T1000 (cell line): ENCODE results near the gene SEC14L3.

Source experiments
- DNase-seq: peaks from one replicate; lab custom pipeline; 2025; ENCODE audit warnings: mixed read lengths; lab: John Stamatoyannopoulos, UW

Gene SEC14L3

DNA sequence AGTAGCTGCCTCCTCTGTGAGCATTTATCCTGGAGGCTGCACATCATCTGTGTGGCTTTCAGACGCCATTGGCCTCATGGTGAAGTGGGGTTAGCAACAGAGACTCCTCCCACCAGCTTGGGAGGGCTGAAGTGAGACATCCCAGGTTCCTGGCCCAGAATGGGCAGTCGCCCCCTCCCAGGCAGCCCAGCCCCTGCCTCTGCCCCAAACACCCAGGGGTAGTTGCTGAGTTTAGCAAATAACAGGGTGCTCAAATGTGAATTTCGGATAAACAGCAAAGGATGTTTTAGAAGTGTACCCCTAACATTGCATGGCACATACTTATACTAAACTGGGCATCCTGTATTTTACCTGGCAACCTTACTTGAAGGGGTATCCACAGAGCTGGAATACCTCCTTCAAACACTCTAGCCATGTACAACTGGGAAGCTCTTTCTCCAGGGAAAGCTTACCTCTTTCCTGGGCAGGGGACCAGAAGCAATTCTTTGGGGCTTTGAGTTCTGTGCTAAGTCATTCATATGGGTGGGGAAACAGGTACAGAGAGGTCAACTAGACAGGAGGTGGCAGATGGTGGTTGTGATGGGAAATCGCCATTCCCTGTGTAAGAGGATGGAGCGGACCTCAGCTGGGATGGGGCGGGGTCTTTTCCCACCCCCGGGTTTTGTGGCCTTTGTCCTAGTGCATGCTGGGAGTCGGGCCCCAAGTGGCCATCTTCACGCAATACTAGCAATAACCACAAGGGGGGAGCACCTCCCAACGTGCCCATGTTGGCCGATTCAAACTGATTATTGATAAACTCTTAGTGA is 27.0 kb downstream of the SEC14L3 start:
- peak; percentile 55 for DNase-seq

DNA sequence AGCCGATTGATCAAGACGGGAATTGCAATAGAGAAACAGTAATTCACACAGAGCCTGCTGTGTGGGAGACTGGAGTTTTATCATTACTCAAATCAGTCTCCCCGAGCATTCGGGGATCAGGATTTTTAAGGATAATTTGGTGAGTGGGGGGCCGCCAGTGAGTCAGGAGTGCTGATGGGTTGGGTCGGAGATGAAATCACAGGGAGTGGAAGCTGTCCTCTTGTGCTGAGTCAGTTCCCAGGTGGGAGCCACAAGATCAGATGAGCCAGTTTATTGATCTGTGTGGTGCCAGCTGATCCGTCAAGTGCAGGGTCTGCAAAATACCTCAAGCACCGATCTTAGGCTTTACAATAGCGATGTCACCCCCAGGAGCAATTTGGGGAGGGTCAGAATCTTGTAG is 30.7 kb downstream of the SEC14L3 start:
- no peak for DNase-seq

DNA sequence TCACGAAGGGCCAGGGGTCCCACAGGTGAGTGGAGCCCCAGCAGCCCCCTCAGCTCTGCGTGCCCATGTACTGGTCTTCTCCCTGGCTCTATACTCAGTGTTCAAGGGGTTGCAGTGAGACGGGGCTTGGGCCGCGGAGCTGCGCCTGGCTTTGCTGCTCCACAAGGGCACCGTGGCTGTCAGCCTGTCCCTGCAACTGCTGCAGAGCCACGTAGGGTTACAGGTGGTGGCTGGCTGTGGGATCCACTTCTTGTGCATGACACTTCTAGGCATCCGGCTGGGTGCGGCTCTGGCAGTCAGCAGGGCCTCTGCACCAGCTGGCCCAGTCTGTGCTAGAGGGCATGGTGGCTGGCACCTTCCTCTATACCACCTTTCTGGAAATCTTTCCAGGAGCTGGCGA is 32.0 kb downstream of the SEC14L3 start:
- DNase-seq, result no peak

DNA sequence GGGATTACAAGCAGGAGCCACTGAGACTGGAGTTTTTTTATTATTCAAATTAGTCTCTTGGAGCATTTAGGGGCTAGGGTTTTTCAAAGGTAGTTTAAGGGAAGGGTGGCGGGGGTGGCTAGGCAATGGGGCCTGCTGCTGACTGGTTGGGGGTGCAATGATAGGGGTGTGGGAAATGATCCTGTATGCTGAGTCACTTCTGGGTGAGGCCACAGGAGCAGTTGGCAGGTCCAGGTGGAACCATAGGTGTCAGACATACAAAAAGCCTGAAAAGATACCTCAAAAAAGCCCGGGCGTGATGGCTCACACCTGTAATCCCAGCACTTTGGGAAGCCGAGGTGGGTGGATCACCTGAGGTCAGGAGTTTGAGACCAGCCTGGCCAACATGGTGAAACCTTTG is 32.6 kb downstream of the SEC14L3 start:
- DNase-seq, result no peak

DNA sequence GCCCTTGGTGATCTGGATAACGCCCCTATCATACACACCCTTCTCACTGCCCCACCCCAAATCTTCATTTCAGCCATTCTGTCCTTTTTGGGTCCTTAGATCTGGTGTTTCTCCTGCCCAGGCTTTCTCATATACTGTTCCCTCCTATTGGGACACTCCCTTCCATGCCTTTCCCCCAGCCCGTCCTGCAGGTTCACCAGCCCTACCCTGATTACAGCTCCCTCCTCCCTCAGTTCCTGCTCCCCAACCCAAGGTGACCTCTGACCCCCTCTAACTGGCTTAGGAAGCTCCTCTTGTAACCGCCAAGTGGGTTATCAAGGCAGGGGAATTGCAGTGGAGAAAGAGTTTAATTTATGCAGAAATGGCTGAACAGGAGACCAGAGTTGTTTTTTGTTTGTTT is 33.3 kb downstream of the SEC14L3 start:
- DNase-seq, result no peak

DNA sequence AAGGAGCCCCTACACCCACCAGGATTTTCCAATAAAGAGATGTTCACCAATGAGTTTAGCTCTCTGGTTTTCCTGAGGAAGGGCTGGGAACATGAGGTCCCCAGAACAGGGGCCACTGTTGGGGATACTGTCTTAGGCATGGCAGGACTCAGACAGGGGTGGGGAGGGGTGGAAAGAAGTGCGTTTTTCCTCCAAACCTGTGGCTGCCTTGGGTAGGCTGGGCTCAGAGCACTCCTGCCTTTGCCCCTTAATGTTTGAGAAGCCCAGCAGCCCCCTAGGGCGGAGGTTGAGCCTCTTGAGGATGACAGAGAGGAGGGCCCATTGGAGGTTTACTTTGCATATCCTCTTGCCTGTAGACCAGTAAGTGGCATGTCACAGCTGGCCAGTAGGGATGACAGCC is 35.6 kb downstream of the SEC14L3 start:
- DNase-seq, result no peak

DNA sequence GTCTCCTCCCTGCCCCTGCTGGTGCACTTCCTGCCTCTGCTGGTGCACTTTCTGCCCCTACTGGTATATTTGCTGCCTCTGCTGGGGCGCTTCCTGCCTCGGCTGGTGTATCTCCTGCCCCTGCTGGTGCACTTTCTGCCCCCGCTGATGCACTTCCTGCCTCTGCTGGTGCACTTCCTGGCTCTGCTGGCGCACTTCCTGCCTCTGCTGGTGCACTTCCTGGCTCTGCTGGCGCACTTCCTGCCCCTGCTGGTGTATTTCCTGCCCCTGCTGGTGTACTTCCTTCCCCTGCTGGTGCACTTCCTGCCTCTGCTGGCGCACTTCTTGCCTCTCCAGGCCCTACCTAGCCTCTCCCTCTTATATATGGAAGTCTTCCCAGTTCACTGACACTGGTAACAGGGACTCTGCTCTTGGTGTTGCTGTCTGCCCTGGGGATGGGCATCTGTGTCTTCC is 36.1 kb downstream of the SEC14L3 start:
- DNase-seq, result no peak

DNA sequence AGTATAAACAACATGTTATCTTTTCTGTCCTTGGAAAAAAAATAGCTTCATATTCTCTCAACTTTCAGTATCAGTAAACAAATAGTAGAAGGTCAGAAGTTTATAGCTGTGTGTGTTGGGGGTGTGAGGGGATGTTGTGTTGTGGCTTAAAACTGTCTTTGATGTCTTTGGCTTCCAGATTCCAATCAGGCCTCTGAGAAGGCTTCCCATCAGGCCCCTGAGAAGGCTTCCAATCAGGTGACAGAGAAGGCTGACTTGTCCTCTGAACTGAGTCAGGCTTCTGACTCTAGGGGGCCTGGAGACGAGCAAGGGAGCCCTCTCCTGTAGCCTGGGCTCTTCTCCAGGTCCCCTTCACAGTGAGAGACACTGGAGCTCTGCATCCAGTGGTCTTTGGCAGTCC is 37.0 kb downstream of the SEC14L3 start:
- no peak for DNase-seq

DNA sequence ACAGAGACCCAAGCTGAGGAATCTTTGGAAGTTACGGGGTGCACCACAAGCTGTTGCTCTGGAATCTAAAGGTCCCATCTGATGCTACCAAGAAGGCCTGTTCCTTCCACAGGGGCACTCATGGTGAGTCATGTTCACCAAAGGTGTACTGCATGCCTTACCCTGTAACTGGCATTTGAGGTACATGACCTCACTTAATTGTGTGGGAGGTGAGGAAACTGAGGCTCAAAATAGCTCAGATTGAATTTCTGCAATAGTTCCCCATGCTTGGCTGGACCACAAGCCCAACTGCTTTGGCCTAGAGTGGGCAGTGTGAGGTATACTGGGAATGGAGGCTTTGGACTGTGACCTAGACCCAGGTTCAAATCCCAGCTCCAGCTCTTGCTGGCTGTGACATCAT is 38.0 kb downstream of the SEC14L3 start:
- DNase-seq, result no peak

DNA sequence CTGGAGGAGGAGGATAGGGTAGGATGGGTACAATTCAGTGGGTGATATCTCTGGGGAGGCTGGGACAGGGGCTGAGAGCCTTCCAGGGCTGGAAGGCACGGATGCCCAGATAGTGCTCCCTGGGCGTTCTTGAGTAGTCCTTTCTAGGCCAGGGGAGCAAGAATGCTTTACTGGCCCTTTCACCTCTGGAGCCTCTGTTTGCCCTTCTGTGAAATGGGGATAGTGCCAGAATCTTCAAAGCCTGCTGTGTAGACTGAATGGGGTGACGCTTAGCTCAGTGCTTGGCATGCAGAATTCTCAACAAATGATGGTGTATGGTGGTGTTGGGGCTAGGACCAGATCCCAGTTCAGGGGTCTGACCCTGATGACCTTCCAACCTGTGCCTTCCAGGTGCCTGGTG is 38.6 kb downstream of the SEC14L3 start:
- DNase-seq, result no peak

DNA sequence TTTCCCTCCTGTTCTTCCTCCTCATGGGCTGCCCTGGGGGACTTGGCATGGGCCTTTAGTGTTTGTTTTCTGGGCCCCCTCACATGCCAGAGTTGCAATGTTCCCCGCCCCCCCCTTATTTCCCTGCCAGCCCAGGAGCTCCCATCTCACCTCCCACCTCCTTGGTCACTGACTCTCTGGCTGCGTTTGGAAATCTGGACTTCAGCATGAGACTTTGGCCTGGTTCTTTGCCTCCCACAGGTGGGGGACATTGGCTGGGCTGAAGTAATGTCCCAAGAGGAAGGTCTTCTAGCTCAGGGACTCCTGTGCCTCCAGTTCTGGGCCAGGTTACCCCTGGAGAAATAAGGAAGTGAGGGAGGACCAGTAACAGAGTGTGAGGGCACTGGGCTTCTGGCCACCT is 39.3 kb downstream of the SEC14L3 start:
- DNase-seq, result no peak

DNA sequence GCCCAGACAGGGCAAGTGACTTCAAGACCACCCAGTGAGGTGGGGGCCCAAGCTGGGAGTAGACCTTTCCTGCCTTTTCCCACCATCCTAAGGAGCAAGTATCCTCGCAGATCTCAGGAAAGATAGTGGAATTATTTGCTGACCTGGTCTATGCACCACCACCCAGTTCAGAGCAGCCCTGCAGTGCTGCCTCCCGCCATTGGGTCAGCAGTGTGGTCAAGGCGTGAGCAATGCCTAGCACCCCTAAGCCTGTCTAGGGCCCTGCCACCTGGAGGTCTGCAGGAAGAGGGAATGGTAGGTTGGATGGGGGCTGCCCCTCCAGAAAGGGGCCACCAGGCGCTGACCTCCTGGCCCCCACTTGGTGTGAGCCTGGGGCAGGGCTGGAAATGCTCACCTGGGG is 39.7 kb downstream of the SEC14L3 start:
- no peak for DNase-seq

DNA sequence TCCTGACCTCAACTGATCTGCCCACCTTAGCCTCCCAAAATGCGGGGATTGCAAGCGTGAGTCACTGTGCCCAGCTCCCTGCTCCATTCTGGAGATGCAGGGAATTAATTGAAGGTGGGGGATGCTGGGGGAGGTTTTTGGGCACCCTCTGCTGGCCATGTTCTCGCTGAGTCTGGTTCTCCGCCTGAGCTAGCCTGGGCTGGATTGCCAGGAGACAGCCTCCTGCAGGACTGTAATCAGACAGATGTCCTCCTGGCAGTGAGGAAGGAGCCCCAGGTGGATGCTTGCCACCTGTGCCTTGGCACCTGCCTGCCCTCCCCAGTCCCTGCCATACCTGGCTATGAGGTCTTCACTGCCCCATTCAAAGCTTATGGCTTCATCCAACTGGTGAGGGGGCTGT is 40.9 kb downstream of the SEC14L3 start:
- DNase-seq, result no peak

DNA sequence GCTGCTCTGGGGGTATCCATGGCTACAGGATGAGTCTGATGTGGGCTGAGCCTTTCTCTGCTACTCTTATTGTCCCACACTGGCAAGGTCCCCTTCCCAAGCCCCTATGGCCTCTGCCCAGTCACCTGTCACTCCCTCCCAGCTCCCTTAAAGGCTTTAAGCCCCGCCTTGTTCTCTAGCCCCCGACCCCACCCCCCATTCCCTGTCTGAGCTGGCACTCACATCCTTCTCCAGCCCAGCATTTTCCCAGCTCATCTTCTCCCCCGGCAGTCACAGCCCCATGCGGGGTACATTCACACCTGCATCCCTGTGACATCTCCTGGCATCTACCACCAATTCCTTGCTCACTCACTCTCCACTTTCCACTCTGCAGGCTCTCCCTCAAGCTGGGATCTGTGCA is 41.9 kb downstream of the SEC14L3 start:
- DNase-seq, result no peak

DNA sequence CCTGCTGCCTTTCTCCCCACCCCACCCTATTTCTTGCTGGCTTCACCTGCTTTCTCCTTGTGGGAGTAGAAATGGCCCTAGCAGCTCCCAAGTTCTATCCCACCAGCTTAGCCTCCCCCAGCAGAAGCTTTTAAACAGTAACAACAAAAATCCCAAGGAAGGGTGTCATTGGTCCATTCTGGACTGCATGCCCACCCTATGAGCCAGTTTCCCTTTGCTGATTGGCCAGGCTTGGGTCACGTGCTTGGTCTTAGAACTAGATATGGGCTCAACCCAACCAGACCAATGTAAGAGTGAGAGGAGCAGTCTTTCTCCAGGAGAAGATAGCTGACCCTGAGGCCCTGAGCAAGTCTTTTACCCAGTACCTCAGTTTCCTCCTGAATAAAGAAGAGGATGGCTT is 43.9 kb downstream of the SEC14L3 start:
- no peak for DNase-seq

DNA sequence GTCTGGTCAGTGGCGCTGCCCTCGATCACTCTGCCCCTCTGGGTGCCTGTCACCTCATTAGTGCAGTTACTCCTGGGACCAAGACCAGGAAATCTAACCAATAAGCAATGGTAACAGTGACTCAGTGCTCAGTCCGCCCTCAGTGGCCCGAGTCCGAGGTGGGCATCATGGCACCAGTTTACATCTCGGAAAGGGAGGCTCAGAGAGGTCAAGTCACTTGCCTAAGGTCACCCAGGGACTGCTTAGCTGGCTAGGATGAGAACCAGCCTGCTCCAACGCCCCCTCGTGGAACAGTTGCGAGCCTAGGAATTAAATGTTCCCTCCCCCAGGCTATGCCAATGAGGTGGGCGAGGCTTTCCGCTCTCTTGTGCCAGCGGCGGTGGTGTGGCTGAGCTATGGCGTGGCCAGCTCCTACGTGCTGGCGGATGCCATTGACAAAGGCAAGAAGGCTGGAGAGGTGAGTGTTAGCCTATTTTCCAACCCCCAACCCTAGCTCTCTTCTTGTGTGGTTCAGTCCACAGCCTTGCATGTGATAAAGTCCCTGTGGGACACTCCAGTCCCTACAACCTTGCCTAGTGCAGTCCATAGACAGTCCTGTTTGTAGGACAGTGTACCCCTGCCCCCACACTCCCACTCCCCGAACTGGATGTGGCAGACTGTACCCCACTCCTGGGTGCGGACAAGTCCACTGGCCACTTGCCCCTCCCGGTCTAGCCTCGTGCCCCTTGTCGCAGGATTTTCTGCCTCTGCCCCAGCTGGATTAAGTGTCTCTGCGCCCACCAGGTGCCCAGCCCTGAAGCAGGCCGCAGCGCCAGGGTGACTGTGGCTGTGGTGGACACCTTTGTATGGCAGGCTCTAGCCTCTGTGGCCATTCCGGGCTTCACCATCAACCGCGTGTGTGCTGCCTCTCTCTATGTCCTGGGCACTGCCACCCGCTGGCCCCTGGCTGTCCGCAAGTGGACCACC is 45.1 kb downstream of the SEC14L3 start:
- peak; percentile 31 for DNase-seq

DNA sequence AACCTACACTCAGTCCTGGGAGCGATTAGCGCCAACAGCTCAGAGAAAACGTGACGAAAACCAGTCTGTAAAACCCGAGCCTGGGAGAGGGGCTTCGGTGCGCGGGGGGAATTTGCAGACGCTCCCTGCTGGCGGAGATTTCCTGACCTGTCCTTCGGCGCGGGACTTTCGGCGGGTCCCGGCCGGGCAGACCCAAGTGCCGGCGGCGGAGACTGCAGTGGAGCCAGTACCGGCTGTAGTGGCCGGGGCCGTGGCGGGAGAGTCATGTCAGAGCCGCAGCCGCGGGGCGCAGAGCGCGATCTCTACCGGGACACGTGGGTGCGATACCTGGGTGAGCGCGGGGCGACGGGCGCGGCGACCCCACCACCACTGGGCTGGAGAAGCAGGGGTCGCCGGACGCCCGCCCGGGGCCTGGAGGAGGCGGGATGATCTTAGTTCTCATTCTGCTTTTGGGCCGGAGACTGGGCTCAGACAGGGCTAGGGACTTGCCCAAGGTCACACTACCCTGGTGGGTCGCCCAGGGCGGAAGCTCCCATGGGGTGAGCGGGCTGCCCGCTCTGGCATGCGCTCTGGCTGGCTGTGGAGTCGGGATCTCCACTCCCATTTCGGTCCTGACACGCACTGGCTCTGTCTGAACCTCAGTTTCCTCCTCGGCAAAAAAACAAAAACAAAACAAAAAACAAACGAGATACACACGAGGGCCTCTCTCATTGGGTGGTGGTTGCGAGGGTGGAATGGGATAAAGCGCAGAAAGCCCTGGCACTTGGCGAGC is 46.0 kb downstream of the SEC14L3 start, which contains the start of gene MTFP1:
Gene MTFP1, plus strand, starts transcription at position 153 of the 772 bp plus-strand sequence. Its CDS starts 112 bp downstream, at position 265.
- DNase-seq, result no peak

DNA sequence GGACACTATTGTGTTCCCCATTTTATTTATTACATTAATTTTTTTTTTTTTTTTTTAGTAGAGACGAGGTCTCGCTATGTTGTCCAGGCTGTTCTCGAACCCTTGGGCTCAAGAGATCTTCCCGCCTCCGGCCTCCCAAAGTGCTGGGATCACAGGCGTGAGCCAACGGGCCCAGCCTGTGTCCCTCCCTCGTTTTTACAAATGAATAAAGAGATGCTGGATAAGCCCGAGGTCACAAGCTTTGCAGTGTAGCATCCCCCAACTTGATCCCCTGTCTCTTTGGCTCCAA is 46.5 kb downstream of the SEC14L3 start:
- no peak for DNase-seq

DNA sequence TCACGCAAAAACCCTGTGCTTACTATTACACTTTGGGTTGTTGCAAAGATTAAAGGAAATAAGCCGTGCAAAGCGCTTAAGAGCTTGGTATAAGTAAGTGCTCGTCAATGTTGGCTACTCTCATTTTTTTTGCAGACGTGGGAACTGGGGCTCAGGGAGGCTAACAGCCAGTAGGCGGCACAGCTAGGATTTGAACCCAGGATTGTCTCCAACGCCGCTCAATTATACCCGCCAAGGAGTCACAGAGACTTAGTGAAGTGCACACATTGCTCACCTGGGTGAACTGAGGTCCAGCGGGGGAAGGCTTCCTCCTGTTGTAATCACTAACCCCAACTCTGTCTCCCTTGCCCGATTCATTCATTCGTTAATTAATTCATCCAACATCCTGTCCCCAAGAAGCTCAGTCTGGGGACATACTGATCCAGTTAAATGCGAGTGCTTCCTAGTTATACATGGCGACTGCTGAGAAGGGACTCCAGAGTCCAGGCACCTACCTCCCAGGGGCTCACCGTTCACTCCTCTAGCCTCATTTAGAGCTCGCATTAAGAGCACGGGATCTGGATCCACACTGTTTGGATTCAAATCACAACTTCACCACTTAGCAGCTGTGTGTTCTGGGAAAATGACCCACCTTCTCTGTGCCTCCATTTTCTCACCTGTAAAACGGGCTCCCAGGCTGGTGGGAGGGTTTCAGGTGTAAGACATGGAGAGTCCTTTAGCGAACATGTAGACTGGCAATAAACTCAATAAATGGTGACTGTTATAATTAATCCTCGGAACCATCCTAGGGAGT is 47.1 kb downstream of the SEC14L3 start:
- DNase-seq, result no peak

DNA sequence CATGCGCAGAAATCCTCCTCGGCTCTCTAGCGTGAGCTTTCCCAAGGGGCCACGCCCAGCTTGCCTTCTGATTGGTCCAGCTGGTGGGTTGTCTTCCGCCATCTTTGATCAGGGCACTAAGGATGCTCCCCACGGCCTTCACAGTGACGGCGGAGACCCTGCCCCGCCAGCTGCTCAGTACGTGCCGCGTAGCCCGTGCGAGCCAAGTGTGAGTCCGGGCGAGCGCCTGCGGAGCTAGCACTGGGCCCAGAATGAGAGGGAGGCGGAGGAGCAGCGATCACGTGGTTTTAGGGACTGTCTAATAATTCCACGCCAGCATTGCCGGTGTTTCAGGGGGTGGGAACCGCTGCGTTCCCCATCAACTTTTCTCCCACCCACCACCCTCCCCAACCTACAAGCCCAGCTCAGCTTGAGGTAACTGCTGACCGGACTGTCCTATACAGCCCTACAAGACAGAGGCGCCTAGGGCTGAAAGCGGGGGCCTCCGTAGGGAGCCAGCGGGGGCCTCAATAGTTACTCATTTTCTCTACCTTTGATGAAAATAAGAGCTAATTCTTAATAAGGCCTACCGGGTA is 47.8 kb downstream of the SEC14L3 start:
- DNase-seq, result peak; percentile 94

DNA sequence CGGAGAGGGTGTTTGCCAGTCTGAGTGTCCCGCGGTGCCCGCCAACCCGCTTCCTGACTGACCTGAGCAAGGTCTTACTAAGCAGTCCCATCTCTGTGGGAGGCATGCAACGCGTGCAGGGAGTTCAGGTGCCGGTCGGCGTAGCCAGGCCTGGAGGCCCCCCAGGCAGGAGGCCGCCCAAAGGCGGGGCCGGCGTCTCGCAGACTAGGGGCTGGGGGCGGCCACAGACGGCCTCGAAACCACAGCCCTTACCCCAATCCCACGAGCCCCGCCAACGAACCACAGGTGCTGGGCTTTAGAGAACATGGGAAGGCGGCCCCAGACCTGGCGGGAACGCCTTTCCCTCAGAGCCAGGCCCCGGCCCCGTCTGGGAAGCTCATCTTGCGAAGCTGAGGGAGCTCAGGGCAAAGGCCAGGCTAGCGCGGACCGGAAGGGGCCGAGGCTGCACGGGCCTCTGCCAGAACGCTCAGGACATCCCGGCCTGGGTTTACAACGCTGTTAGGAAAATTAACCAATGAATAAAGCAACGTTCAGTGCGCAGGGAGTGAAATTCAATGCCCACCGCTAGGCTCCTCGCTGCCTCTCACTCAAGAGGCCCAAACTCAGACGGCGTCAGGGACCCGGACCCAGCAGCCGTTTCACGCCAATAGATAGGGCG is 48.4 kb downstream of the SEC14L3 start:
- DNase-seq, result peak; percentile 65
